Measurements from ENCODE around the gene PALM.
"Not testable (repeated sequence)": the region's sequence is repeated elsewhere in the genome, so short reads cannot be mapped to it uniquely, and the experiment has no call there.

Gene PALM

GRCh38 chr19:708154-709143, at the start of gene PALM:
PALM (plus strand) TSS chr19:708935; CDS start chr19:709147, 212 bp downstream.
- no peak for DNase-seq (ENCODE audit: low read depth)

- no peak for DNase-seq (ENCODE audit: low read depth)
Observed at GRCh38 chr19:660793-661426, 47.8 kb upstream of the PALM start.

GRCh38 chr19:661427-662196, 47.1 kb upstream of the PALM start:
- peak; percentile 41 for DNase-seq (ENCODE audit: low read depth)

- peak; percentile 59 for DNase-seq (ENCODE audit: low read depth)
Observed at GRCh38 chr19:662207-662961, 46.4 kb upstream of the PALM start.

GRCh38 chr19:662962-663681, 45.6 kb upstream of the PALM start, which contains the start of gene RNF126:
RNF126 (minus strand) TSS chr19:663214; CDS start chr19:663121, 93 bp downstream.
- DNase-seq (ENCODE audit: low read depth), result peak; percentile 94

GRCh38 chr19:663682-664117, 45.0 kb upstream of the PALM start:
- no peak for DNase-seq (ENCODE audit: low read depth)

- DNase-seq (ENCODE audit: low read depth), result peak; percentile 72
Observed at GRCh38 chr19:664913-665443, 43.8 kb upstream of the PALM start.

- not testable (repeated sequence) for DNase-seq (ENCODE audit: low read depth)
Observed at GRCh38 chr19:666985-667573, 41.7 kb upstream of the PALM start.

GRCh38 chr19:668675-669434, 39.9 kb upstream of the PALM start:
- not testable (repeated sequence) for DNase-seq (ENCODE audit: low read depth)

- DNase-seq (ENCODE audit: low read depth), result no peak
Observed at GRCh38 chr19:670609-671075, 38.1 kb upstream of the PALM start.

GRCh38 chr19:674282-675151, 34.2 kb upstream of the PALM start:
- DNase-seq (ENCODE audit: low read depth), result no peak

GRCh38 chr19:676007-676338, 32.8 kb upstream of the PALM start:
- no peak for DNase-seq (ENCODE audit: low read depth)

GRCh38 chr19:676339-677105, 32.2 kb upstream of the PALM start, which contains the start of gene FSTL3:
FSTL3 (plus strand) TSS chr19:676392; CDS start chr19:676424, 32 bp downstream.
- DNase-seq (ENCODE audit: low read depth), result no peak

- no peak for DNase-seq (ENCODE audit: low read depth)
Observed at GRCh38 chr19:677201-677600, 31.5 kb upstream of the PALM start.

- DNase-seq (ENCODE audit: low read depth), result no peak
Observed at GRCh38 chr19:677601-678436, 30.9 kb upstream of the PALM start.

- DNase-seq (ENCODE audit: low read depth), result no peak
Observed at GRCh38 chr19:678791-679388, 29.8 kb upstream of the PALM start.
